ENCODE data around the gene PLD1.

- TF ChIP-seq, protein P1, sequence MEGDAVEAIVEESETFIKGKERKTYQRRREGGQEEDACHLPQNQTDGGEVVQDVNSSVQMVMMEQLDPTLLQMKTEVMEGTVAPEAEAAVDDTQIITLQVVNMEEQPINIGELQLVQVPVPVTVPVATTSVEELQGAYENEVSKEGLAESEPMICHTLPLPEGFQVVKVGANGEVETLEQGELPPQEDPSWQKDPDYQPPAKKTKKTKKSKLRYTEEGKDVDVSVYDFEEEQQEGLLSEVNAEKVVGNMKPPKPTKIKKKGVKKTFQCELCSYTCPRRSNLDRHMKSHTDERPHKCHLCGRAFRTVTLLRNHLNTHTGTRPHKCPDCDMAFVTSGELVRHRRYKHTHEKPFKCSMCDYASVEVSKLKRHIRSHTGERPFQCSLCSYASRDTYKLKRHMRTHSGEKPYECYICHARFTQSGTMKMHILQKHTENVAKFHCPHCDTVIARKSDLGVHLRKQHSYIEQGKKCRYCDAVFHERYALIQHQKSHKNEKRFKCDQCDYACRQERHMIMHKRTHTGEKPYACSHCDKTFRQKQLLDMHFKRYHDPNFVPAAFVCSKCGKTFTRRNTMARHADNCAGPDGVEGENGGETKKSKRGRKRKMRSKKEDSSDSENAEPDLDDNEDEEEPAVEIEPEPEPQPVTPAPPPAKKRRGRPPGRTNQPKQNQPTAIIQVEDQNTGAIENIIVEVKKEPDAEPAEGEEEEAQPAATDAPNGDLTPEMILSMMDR (IDR thresholded peaks at IDR 0.05 in 2 of 3, conservative IDR thresholded peaks at IDR 0.05 in 1 of 3; ENCODE audit: control insufficient read depth in 2 of 3, extremely low read depth in 1 of 3, insufficient read depth in 1 of 3, low read depth in 3 of 3, low read length in 3 of 3) = no peak
- TF ChIP-seq RCOR1 (conservative IDR thresholded peaks at IDR 0.05; ENCODE audit: low read depth, low read length) (no peak), NR2F1 (conservative IDR thresholded peaks at IDR 0.05) (no peak), PRDM15 (CRISPR knock-in tag; IDR thresholded peaks at IDR 0.05) (no peak)
- TF ChIP-seq, protein P2, sequence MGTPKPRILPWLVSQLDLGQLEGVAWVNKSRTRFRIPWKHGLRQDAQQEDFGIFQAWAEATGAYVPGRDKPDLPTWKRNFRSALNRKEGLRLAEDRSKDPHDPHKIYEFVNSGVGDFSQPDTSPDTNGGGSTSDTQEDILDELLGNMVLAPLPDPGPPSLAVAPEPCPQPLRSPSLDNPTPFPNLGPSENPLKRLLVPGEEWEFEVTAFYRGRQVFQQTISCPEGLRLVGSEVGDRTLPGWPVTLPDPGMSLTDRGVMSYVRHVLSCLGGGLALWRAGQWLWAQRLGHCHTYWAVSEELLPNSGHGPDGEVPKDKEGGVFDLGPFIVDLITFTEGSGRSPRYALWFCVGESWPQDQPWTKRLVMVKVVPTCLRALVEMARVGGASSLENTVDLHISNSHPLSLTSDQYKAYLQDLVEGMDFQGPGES (IDR thresholded peaks at IDR 0.05) = no peak
Measured at GRCh38 chr3:171813278-171813896, 3.1 kb upstream of the PLD1 start.

Measured in GM12878 (cell line).